ENCODE measurements around the gene MBOAT2.

- TF ChIP-seq CTCF (IDR thresholded peaks at IDR 0.05), result no peak
- TF ChIP-seq POLR2A (IDR thresholded peaks at IDR 0.05), result no peak
These were observed 197.9 kb downstream of the MBOAT2 start for GRCh38 chr2:8805278-8806210.
